GM18867 (cell line): ENCODE measurements around the gene COG5.

Experiments
- ATAC-seq: cut with Tn5 transposase; IDR thresholded peaks from one replicate; pipeline ENCODE4 v1.9.1; 2021; ENCODE audit warnings: mild to moderate bottlenecking, moderate library complexity; ENCODE audit not compliant: unreplicated experiment

The COG5 gene

DNA sequence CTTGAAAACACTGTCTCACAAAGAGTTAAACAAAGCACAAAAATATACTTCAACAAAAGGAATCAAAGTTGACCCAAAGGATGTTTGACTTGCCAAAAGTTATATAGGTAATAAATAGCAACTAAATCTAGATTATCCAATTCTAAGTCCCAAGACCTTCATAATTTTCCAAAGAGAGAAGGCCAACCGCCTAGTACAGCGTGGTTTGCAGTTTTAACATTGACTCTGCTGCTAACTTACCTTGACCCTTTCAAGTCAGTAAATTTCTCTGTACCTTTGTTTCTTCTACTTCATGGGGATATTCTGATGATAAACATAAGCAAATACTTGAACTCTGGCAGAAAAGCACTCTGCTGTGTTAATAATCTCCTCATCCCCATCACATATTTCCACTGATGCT, 95.7 kb downstream of the COG5 start:
- no peak for ATAC-seq

- ATAC-seq: no peak
Measured at GRCh38 chr7:107464666-107465226, 99.0 kb downstream of the COG5 start.

GRCh38 chr7:107463139-107464078, 100.3 kb downstream of the COG5 start:
- ATAC-seq: peak; percentile 65

GRCh38 chr7:107461938-107462533, 101.7 kb downstream of the COG5 start:
- ATAC-seq: no peak

DNA sequence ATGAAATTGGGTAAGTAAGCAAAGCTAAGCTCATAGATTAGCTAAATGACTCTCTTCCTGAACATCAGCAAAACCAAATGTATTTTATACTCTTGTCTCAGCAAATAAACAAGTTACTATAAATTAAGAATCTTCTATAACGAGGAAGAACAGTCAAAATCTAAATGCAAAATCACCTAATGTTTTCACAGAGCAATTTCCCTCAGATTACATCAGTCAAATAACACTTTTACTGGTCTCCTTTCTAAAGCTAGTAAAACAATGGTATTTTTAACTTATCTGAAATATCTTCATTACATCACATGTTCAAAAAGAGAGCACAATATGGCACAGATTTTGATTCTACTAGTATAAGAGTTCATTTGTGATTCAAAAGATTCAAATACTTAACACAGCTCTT, 110.3 kb downstream of the COG5 start:
- no peak for ATAC-seq

- no peak for ATAC-seq
Measured at GRCh38 chr7:107450970-107451369, 112.8 kb downstream of the COG5 start.

GRCh38 chr7:107446988-107447387, 116.7 kb downstream of the COG5 start:
- ATAC-seq: no peak

- no peak for ATAC-seq
Measured at GRCh38 chr7:107446531-107446930, 117.2 kb downstream of the COG5 start.

- no peak for ATAC-seq
Measured at GRCh38 chr7:107442678-107443077, 121.0 kb downstream of the COG5 start.

DNA sequence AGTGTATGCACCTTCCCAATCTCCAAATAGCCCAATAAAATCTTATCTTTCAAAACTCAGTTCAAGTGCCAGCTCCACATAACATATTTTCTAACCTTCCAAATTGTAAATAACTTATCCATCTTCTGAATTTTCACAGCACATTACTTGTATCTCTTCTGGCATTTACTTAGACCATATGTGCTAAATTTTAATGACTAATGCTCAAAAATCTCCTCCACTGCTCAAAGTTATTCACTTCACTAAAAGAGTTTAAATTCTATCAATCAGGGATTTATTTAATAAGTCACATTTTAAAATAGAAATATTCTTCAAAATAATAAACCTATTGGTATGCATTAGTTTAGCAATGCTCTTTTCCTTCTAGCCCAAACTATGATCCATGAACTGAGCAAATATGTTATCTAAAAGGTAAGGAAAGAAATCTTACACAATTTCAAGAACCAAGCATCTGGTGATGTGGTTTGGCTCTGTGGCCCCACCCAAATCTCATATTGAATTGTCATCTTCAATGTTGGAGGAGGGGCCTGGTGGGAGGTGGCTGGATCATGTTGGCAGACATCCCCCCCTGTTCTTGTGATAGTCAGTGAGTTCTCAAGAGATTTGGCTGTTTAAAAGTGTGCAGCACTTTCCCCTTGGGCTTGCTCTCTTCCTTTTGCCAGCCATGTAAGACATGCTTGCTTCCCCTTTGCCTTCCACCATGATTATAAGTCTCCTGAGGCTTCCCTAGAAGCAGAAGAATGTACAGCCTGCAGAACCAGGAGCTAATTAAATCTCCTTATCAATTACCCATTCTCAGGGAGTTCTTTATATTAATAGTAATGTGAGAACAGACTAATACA, 121.9 kb downstream of the COG5 start:
- no peak for ATAC-seq

DNA sequence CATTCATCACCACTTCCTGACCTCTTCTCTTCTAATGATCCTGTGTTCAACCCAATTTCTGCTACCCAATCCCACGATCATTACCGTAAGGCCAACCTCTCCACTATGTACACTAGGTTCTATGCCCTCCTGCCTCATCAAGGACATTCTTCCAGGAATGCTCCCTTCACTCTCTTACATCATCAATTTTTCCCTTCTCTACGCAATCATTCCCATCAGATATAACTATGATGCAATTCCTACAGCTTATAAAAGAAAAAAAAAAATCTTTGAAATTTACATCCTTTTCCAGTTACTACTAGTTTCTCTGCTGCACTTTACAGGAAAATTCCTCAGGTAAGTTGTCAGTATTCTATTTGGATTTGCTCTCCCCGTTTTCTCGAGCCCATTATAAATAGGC, 124.7 kb downstream of the COG5 start:
- ATAC-seq: no peak

DNA sequence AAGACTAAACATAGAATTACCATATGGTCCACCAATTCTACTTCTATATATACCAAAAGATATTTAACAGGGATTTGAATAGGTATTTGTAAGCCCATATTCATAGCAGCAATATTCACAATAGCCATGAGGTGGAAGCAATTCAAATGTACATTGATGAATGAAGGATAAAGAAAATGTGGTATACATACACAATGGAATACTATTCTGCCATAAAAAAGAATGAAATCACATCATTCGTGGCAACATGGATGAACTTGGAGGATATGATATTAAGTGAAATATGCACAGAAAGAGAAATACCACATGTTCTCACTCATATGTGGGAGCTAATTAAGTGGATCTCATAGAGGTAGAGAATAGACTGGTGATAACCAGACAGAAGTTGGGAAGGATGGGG, 128.0 kb downstream of the COG5 start:
- no peak for ATAC-seq

DNA sequence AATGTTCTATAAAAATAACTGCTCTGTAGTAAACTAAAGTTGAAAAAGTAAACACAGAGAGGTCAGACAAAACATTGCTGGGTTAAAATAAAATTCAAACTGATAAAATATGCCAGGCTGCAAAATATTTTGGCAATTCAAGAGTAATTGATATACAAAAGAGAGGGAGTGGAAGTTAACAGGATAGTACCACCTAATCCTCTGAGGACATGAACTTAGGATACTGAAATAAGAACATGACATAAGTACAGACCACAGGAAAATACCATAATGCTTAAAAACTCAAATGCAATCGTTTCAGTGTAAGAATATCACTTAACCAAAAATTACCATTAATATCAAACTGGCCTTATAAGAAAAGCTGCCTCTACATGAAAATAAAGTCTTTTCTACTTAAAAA, 131.5 kb downstream of the COG5 start:
- ATAC-seq: no peak

DNA sequence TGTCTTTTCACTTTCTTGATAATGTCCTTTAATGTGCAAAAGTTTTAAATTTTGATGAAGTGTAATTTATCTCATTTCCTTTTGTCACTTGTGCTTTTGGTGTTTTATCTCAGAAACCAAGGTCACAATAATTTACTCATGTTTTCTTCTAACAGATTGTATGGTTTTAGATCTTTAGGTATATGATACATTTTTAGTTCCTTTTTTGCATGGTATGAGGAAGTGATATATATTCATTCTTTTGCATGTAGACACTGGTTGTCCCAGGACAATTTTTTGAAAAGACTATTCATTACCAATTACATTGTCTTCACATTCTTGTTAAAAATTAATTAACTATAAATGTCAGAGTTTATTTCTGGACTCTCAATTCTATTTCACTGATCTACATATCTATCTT, 133.7 kb downstream of the COG5 start:
- no peak for ATAC-seq

GRCh38 chr7:107428642-107429041, 135.1 kb downstream of the COG5 start:
- ATAC-seq: no peak

GRCh38 chr7:107427462-107427861, 136.3 kb downstream of the COG5 start:
- ATAC-seq: no peak

GRCh38 chr7:107414198-107414597, 149.5 kb downstream of the COG5 start:
- no peak for ATAC-seq

GRCh38 chr7:107408349-107408748, 155.4 kb downstream of the COG5 start:
- ATAC-seq: no peak

DNA sequence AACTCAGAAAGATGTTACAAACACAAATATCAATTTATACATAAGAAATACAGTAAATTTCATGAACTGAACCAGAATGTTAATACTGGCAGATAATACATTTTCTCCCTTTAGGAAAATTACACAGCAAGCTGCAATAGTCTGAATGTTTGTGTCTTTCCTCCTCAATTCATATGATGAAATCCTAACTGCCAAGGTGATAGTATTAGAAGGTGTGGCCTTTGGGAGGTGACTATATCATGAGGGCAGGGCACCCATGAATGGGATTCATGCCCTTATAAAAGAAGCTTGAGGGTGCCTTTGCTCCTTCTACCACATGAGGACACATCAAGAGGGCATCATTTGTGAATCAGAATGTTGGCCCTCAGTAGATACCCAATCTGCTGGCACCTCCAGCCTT, 158.2 kb downstream of the COG5 start:
- no peak for ATAC-seq

DNA sequence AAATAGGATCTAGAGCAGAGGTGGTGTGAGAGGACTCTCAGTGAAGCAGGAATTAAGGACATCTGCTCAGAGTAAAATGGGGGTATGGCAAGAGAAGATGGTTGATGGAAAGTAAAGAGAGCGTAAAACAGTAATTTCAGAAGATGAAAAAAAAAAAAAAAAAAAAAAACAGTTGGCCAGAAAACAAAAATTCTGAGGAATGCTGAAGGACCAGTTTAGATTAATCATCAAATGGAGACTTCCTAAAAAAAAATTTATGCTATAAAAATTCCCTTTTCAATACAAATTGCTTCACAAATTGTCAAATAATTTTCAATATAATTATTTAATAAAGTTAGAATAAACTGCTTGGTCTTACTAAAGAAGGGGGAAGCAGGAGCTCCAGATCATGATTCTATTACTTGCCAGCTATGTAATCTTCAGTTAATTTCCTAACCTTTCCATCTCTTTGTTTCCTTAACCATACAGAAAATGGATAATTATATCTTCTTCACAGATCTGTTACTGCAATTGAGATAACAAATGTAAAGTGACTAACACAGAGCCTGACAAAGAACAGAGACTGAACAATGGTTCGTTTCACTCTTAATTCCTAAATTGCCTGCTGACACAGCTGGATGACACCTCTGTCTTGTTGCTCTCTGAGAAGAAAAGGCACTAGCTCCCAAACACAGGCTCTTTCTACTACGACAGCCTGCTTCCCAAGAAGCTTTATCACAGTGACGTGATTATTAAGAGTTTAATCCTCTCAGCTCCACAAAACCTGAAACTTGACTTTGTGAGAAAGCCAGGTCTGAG, 158.8 kb downstream of the COG5 start:
- no peak for ATAC-seq
